ENCODE results near the gene KMT2D.

KMT2D gene

DNA sequence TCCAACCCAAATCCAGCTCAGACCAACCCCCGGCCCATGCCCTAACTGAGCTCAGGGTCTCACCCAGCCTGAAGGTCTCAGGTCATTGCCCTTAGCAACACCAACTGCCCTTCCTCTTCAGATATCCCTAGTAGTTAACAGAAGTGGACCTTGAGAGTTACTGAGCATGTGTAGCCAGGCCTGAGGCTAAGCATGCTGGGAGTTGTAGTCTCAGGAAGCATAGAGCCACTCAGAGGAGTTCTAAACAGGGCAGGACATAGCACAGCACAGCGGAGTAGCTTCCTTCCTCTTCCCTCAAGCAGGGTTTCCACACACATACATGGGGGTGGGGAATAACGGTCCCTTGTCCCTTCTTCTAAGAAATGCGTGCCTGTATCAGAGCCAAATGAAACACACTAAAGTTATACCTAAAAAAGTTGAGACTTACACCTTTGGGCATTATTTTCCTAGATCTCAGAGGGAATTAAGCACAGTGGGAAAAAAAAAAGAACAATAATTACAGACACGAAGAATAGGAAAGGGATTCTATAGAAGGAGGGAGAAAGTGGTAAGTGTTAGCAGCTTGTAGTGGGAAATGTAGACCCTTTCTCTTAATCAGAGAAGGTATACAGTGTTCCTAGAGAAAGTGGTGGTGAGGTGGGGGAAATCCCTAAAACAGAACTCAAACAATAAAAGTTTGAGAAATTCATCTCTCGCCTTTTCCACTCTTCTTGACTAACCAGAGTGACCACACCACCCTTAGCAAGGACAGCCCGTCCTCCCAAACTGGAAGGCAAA, 4.4 kb downstream of the KMT2D start:
- Histone ChIP-seq H3K9me3 (no peaks in the 10 kb centered on the region), H3K4me3 (ENCODE audit: low read depth, low read length) (peak overlapping the region; percentile 95), H3K36me3 (peaks cover 47% of the 10 kb centered on the region), H3K4me1 (no peaks in the 10 kb centered on the region), H3K27me3 (no peaks in the 10 kb centered on the region)
- peak; percentile 62 for DNase-seq
- TF ChIP-seq, protein P1, sequence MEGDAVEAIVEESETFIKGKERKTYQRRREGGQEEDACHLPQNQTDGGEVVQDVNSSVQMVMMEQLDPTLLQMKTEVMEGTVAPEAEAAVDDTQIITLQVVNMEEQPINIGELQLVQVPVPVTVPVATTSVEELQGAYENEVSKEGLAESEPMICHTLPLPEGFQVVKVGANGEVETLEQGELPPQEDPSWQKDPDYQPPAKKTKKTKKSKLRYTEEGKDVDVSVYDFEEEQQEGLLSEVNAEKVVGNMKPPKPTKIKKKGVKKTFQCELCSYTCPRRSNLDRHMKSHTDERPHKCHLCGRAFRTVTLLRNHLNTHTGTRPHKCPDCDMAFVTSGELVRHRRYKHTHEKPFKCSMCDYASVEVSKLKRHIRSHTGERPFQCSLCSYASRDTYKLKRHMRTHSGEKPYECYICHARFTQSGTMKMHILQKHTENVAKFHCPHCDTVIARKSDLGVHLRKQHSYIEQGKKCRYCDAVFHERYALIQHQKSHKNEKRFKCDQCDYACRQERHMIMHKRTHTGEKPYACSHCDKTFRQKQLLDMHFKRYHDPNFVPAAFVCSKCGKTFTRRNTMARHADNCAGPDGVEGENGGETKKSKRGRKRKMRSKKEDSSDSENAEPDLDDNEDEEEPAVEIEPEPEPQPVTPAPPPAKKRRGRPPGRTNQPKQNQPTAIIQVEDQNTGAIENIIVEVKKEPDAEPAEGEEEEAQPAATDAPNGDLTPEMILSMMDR (IDR thresholded peaks at IDR 0.05; ENCODE audit: low read depth, low read length), result no peak

DNA sequence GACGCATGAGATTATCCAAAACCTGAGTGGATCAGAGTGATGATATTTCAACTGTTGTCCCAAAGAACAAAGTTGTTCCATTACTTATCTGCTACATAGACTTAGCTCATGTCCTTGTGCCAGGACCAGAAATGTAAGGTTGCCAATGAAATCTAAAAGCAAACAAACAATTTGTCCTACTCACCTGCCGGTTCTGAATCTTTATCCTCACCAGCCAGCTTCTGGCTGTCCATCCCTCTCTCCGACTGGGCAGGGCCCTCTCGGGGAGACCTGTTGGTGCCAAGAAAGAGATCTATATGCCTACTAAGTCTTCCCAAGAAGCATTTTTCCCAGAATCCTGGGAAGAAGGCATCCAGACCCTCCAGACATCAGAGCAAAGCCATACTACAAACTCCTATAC, 5.5 kb downstream of the KMT2D start:
- Histone ChIP-seq H3K4me1 (no peaks in the 10 kb centered on the region), H3K4me3 (ENCODE audit: low read depth, low read length) (no peak overlapping the region), H3K36me3 (peaks cover 58% of the 10 kb centered on the region), H3K27me3 (no peaks in the 10 kb centered on the region), H3K9me3 (no peaks in the 10 kb centered on the region)
- no peak for DNase-seq
- TF ChIP-seq, protein P1 (IDR thresholded peaks at IDR 0.05; ENCODE audit: low read depth, low read length), result no peak

DNA sequence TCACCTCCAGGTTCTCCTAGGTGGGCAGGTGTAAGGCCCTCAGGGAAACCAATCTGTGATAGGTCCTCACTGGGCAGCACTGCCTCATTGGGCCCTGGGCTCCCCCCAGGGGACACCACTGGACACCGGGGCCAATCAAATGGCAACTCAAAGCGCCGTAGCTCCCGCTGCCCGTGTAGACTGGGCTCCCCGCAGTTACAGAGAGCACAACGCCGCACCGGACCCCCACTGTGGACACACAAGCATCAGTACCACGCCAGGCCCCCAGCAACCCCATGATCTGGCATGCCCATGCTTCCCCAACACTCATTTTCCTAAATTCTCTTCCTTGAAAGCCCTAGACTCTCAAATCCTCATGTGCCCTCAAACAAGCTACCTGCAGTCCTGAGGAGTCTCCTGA, 6.1 kb downstream of the KMT2D start:
- Histone ChIP-seq H3K27me3 (no peaks in the 10 kb centered on the region), H3K4me3 (ENCODE audit: low read depth, low read length) (no peak overlapping the region), H3K9me3 (no peaks in the 10 kb centered on the region), H3K36me3 (peaks cover 63% of the 10 kb centered on the region), H3K4me1 (no peaks in the 10 kb centered on the region)
- no peak for DNase-seq
- TF ChIP-seq, protein P1 (IDR thresholded peaks at IDR 0.05; ENCODE audit: low read depth, low read length), result no peak

DNA sequence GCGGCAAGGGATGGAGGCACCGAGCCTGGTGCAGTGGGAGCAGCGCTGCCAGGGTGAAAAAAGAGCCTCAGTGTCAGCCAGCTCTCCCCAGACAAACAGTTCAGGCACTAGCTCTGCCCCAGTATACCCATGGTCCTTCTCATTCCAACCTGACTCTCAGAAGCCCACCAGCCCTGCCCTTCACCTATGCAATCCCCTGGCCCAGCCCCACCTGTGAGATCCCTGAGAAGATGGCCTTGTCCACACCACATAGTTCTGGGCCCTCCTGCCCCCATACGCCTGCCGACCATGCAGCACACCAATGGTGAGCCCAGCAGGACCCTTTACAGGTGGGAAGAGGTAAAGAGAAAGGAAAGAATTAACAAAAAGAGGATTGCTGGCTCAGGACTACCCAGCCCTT, 6.5 kb downstream of the KMT2D start:
- Histone ChIP-seq H3K36me3 (peaks cover 68% of the 10 kb centered on the region), H3K9me3 (no peaks in the 10 kb centered on the region), H3K4me1 (no peaks in the 10 kb centered on the region), H3K27me3 (no peaks in the 10 kb centered on the region), H3K4me3 (ENCODE audit: low read depth, low read length) (no peak overlapping the region)
- DNase-seq, result no peak
- TF ChIP-seq, protein P1 (IDR thresholded peaks at IDR 0.05; ENCODE audit: low read depth, low read length), result no peak

DNA sequence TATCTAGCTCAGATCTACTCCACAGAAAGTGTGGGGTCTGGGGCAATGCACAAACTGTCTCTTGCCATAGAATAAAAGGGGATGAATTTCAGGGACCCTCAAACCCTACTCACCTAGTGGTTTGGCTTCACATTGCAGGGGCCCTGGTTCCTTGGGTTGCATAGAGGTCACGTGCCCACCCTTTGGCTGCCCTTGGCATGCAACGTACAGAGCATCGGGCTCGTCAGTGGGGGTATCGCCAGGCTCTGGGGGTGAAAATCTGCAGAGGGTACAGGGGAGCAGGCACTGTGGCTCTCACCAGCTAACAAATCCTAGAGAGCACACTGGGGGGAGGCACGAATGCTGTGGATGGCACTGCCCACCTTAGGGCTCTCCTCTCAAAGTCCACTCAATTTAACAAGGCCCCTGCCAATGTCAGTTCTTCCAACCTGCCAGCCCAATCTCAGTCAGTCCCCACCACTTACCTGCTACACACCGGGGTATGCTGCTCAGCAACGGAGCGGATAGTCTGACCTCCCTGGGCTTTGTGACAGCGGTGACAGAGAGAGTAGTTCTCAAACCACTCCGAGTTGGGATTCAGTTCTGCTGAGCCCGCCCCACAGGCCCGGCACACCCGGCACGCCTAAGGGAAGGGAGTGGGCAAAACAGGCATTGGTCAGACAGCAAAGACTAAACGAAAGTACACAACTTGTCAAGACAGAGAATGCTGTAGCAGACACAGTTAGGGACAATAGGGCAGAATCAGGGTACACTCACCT, 8.0 kb downstream of the KMT2D start:
- no peak overlapping the region for H3K4me3 ChIP-seq (ENCODE audit: low read depth, low read length)
- no peaks in the 10 kb centered on the region for H3K27me3 ChIP-seq
- H3K36me3 ChIP-seq, result peaks cover 82% of the 10 kb centered on the region
- no peaks in the 10 kb centered on the region for H3K4me1 ChIP-seq
- TF ChIP-seq, protein P1 (IDR thresholded peaks at IDR 0.05; ENCODE audit: low read depth, low read length), result no peak
- H3K9me3 ChIP-seq, result no peaks in the 10 kb centered on the region
- DNase-seq, result no peak
